HG03469 (cell line): Measurements from ENCODE around the gene BANP.
"Not testable (repeated sequence)": the region's sequence is repeated elsewhere in the genome, so short reads cannot be mapped to it uniquely, and the experiment has no call there.

Source experiments
- ATAC-seq: cut with Tn5 transposase; IDR thresholded peaks from one replicate; pipeline ENCODE4 v1.9.1; 2021; ENCODE audit warnings: mild to moderate bottlenecking, moderate library complexity, moderate number of reproducible peaks; ENCODE audit not compliant: unreplicated experiment

BANP gene

DNA sequence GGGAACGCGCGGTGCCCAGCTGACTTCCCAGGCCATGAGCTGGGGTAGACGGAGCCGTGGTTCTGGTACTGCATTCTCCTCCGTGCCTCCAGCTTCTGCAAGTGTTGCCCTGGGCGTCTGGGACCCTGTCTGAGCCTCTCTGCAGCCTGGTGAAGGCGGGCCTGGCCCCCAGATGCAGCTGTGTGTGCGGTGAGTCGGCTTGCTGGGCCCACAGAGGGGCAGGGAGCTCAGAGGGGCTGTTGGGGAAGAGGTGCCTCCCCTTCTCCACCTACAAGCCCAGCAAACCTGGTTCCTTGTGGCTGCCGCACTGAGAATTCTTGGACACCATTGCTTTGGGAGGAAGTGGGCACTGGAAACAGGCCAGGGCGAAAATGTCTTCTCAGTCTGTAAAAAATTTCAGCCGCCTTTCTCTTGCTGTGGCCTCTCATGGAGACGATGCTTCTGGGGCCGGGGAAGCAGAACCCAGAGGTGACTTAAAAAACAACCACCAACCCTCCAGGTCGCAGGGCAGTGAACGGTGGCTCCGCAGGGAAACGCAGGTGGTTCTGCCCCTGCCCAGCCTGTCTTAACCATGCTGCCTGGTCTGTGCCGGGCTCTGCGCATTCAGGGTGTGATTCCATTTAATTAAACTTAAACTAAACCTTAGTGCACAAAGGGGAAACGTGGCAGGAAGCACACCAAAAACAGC lies 163.5 kb downstream of the BANP start:
- not testable (repeated sequence) for ATAC-seq

GRCh38 chr16:88116121-88116520 lies 164.9 kb downstream of the BANP start:
- no peak for ATAC-seq

- ATAC-seq, result no peak
Measured at GRCh38 chr16:88117476-88117868, 166.2 kb downstream of the BANP start.

DNA sequence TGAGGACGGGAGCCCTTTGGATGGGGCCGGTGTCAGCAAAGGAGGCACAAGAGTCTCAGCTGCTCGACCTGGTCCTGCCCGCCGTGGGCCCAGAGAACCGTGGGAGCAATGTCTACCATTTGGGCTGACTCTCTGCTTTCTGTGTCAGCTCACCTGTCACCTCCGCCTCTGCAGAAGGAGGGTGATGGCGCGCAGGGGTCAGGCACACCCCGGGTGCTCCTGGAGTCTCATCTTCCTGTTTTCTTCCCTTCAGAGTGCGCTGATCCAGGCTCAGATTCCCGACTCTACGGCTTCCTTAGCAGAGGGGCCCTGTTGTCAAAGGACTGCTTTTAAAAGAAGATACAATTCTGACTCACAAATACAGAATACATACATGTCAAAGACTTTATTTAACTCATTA lies 167.1 kb downstream of the BANP start:
- no peak for ATAC-seq

DNA sequence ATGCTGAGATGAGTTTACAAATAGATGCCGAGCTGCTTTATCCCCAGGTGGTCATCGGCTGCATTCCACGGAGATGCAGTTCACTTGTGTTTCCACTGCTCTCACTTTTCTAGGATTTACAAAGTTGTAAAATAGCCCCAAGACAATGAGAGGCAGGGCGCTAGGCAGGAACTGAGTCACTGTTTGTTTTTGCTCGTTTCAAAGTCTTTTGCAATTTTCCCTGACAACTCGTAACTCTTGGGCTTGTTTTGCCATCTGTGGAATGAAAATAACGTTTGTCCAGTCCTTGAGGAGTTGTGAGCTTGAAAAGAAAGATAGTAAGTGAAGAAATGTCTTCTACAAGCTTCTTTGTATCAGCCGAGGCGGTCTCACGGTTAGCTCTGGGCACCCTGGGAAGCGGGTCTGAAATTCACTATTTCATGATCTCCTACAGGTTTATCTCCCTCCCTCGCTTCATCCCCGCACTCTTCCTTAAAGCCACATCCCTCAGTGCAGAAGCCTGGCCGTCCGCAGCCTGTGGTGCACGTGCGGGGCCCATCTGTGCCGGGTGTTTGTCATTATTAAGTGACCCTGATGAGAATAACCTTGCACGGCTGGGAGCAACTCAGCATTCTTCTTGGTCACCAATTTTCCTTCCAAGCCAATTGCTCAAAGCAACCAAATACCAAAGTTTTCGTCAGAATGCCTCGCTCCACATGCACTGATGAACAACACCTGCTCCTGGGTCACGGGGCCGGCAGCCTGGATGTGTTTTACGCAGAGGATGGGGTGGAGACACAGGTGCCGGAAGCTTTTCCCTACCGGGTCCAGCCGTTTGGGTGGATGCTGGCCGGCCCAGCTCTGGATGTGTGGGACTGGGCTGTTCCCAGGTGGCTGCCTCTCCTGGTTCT lies 167.9 kb downstream of the BANP start:
- not testable (repeated sequence) for ATAC-seq

GRCh38 chr16:88119881-88120751 lies 168.9 kb downstream of the BANP start:
- ATAC-seq, result not testable (repeated sequence)

- no peak for ATAC-seq
Measured at GRCh38 chr16:88120812-88121211, 169.6 kb downstream of the BANP start.

DNA sequence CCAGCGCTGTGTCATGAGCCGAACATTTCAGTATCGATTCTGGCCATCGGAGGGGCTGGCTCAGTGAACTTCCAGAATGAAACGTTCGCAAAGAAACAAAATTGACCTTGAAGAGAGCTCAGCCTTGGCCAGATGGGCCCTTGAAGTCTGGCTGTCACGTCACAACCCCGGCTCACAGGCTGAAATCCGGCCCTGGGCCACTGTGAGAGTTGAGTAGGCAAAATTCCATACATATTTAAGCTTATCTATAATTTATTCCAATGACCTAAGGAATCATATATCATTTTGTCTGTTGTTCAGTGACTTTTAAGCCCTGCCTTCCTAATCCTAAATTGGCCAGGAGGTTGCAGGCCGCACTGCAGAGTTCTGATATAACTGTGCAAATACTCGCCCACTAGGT lies 170.2 kb downstream of the BANP start:
- not testable (repeated sequence) for ATAC-seq

DNA sequence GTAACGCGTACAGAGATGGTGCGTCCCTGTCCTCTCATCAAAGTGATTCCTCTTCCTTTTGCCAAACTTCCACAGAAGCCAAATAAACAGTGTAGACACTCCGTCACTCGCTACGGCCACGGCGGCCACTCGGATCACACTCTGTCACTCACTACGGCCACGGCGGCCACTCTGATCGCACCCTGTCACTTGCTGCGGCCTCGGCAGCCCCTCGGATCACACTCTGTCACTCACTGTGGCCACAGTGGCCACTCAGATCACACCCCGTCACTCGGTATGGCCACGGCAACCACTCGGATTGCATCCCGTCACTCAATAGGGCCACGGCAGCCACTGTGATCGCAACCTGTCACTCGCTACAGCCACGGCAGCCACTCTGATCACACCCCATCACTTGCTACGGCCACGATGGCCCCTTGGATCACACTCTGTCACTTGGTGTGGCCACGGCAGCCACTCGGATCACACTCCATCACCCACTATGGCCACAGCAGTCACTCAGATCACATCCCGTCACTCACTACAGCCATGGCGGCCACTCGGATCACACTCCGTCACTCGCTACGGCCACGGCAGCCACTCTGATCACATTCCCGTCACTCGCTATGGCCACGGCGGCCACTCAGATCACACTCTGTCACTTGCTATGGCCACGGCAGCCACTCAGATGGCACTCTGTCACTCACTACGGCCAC lies 170.8 kb downstream of the BANP start:
- no peak for ATAC-seq
